Endothelial cell of umbilical vein (primary cell): ENCODE data around the gene VAV2. TPM values are rescaled to one million over a fixed set of nuclear protein-coding genes. Genes with fewer than 3 reads are reported as not detected.

Source experiments
- BruUV-seq: library from RNA; stranded (reverse); fragments of 400-500 nt; replicated peaks from 2 replicates; lab custom pipeline; 2021; lab: Mats Ljungman, UMichigan
- CTCF ChIA-PET: fragments of 300-600, 350-600 bp; sonication (Branson Sonifier 250); formaldehyde crosslinking; loops from one replicate; lab custom pipeline; 2021; ENCODE audit warnings: antibody characterized with exemption, inconsistent platforms; lab: Charles Lee
- POLR2A ChIA-PET: fragments of 300-600, 350-600 bp; sonication (Branson Sonifier 250); formaldehyde crosslinking; loops from one replicate; lab custom pipeline; 2021; ENCODE audit warnings: antibody characterized with exemption, inconsistent platforms; lab: Charles Lee
- DNase-seq: peaks from one replicate; pipeline ENCODE4 v3.0.0-alpha.2; 2011; ENCODE audit warnings: low read depth, low spot score
- FAIRE-seq: peaks from 2 replicates; lab custom pipeline; 2011; peaks lifted over from hg19 to GRCh38; lab: Jason Lieb, UNC
- H2AFZ ChIP-seq: 2 replicates; pipeline ENCODE4 v1.6.0; 2012; ENCODE audit warnings: low read depth, low read length, control low read depth, inconsistent platforms
- H3K27ac ChIP-seq: 2 replicates; pipeline ENCODE4 v1.5.1; 2011; ENCODE audit warnings: low read depth, mild to moderate bottlenecking, control low read depth, low read length, moderate library complexity; ENCODE audit not compliant: insufficient read depth
- H3K27me3 ChIP-seq, 2 experiments: 2 replicates each; pipeline versions ENCODE4 v1.6.0 to v1.6.1; 2011; ENCODE audit warnings: low read length in 2 of 2, mixed read lengths in 1 of 2; ENCODE audit not compliant: control insufficient read depth in 2 of 2, insufficient read depth in 2 of 2
- H3K36me3 ChIP-seq, 2 experiments: 2 replicates in 1 of 2; 3 replicates in 1 of 2; pipeline ENCODE4 v1.5.1; 2011; ENCODE audit warnings: low read length in 2 of 2, mild to moderate bottlenecking in 1 of 2, moderate library complexity in 1 of 2; ENCODE audit not compliant: control insufficient read depth in 2 of 2, insufficient read depth in 2 of 2; ENCODE audit errors: extremely low read depth in 1 of 2
- H3K4me1 ChIP-seq: 3 replicates; pipeline ENCODE4 v1.5.1; 2011; ENCODE audit warnings: mild to moderate bottlenecking, low read length; ENCODE audit not compliant: control insufficient read depth, insufficient read depth; ENCODE audit errors: extremely low read depth
- H3K4me2 ChIP-seq: 2 replicates; pipeline ENCODE4 v1.6.1; 2011; ENCODE audit warnings: low read length, control low read depth, mixed read lengths; ENCODE audit not compliant: insufficient read depth
- H3K4me3 ChIP-seq, 3 experiments: fragments of 200-600 bp in 1 of 3; sonication (generic), shearing (Covaris generic) in 1 of 3; replicated peaks in 1 of 3; 2 replicates each; pipeline ENCODE4 v1.5.1; 2011 to 2016; ENCODE audit warnings: control low read depth in 3 of 3, low read length in 3 of 3, mild to moderate bottlenecking in 2 of 3, inconsistent platforms in 1 of 3, low read depth in 1 of 3, moderate library complexity in 1 of 3; ENCODE audit not compliant: insufficient read depth in 1 of 3
- H3K79me2 ChIP-seq: 2 replicates; pipeline ENCODE4 v1.6.0; 2012; ENCODE audit warnings: low read length, inconsistent platforms; ENCODE audit not compliant: control insufficient read depth, insufficient read depth
- H3K9ac ChIP-seq: replicated peaks from 2 replicates; pipeline ENCODE3; 2011; ENCODE audit warnings: low read length, control low read depth; ENCODE audit not compliant: insufficient read depth; ENCODE audit errors: extremely low read depth
- H3K9me1 ChIP-seq: replicated peaks from 3 replicates; pipeline ENCODE4 v1.6.0; 2011; ENCODE audit warnings: mild to moderate bottlenecking, low read length; ENCODE audit not compliant: control insufficient read depth, insufficient read depth; ENCODE audit errors: extremely low read depth
- H3K9me3 ChIP-seq: replicated peaks from 2 replicates; pipeline ENCODE4 v1.5.1; 2012; ENCODE audit warnings: low read length, inconsistent platforms; ENCODE audit not compliant: control insufficient read depth, insufficient read depth
- H4K20me1 ChIP-seq: replicated peaks from 2 replicates; pipeline ENCODE3; 2011; ENCODE audit warnings: mild to moderate bottlenecking, low read length; ENCODE audit not compliant: control insufficient read depth, insufficient read depth; ENCODE audit errors: extremely low read depth
- CTCF ChIP-seq, 2 donors: IDR thresholded peaks; 1 replicate in 1 of 2; 2 replicates in 1 of 2; pipeline ENCODE4 v1.5.1; 2011; ENCODE audit warnings: low read length in 2 of 2, mild to moderate bottlenecking in 2 of 2, moderate library complexity in 2 of 2, control low read depth in 1 of 2, inconsistent platforms in 1 of 2, low read depth in 1 of 2; ENCODE audit not compliant: insufficient read depth in 1 of 2; ENCODE audit errors: extremely low read depth in 1 of 2
- EZH2 ChIP-seq: IDR thresholded peaks from 2 replicates; pipeline ENCODE4 v1.6.1; 2012; ENCODE audit warnings: borderline replicate concordance, low read depth, mild to moderate bottlenecking, moderate library complexity, low read length, inconsistent platforms; ENCODE audit not compliant: severe bottlenecking
- FOS ChIP-seq: IDR thresholded peaks from 2 replicates; pipeline ENCODE4 v1.6.1; 2011; ENCODE audit warnings: mild to moderate bottlenecking, low read length, moderate library complexity, borderline replicate concordance; ENCODE audit not compliant: insufficient read depth
- GATA2 ChIP-seq: IDR thresholded peaks from 2 replicates; pipeline ENCODE4 v1.7.0; 2011; ENCODE audit warnings: low read depth, mild to moderate bottlenecking, moderate library complexity, mixed read lengths, low read length; ENCODE audit not compliant: insufficient read length, insufficient read depth
- JUN ChIP-seq: IDR thresholded peaks from 2 replicates; pipeline ENCODE4 v1.6.1; 2011; ENCODE audit warnings: borderline replicate concordance, low read depth; ENCODE audit not compliant: insufficient read length, insufficient read depth
- MAX ChIP-seq: IDR thresholded peaks from 2 replicates; pipeline ENCODE4 v1.6.1; 2011; ENCODE audit not compliant: insufficient read depth, insufficient read length
- MYC ChIP-seq: IDR thresholded peaks from one replicate; pipeline ENCODE4 v1.6.1; 2011; ENCODE audit warnings: mild to moderate bottlenecking, low read depth, low read length
- POLR2A ChIP-seq: IDR thresholded peaks from 2 replicates; pipeline ENCODE4 v1.6.1; 2012; ENCODE audit warnings: low read depth, mild to moderate bottlenecking, control low read depth, low read length
- POLR2AphosphoS5 ChIP-seq: IDR thresholded peaks from 2 replicates; pipeline ENCODE4 v1.6.1; 2012; ENCODE audit warnings: low read depth, mild to moderate bottlenecking, control low read depth, low read length, moderate library complexity; ENCODE audit not compliant: insufficient read depth
- dilution Hi-C: fragments of 300-500 bp; cut with MboI; formaldehyde crosslinking; loops from one replicate; pipeline ENCODE4 v1.15.0; 2019; ENCODE audit warnings: low sequenced_read_pairs; ENCODE audit not compliant: extremely low pct_ligation_motif_present
- intact Hi-C: fragments of 100-400 bp; cut with micrococcal nuclease; formaldehyde crosslinking; loops from one replicate; pipeline ENCODE4 v1.10.0; 2022
- polyA plus RNA-seq, 4 experiments: library from polyadenylated mRNA; depleted of rRNA in 3 of 4; stranded (reverse) in 3 of 4; unstranded in 1 of 4; fragments of >200 nt; gene quantifications; 2 replicates each; pipeline versions ENCODE4 v1.2.1 to v1.2.3, GENCODE V29; 2011 to 2012; ENCODE audit warnings: missing spikeins in 1 of 4
- total RNA-seq: library from RNA; stranded (reverse); gene quantifications from 2 replicates; pipeline ENCODE4 v1.2.3, GENCODE V29; 2021

The VAV2 gene
- total and polyA plus RNA-seq, 2 donors (not counting 3 experiments of a cell fraction or from before 2014, with no cell fraction given) = 10.6 to 30.6 TPM

- Histone ChIP-seq H3K79me2 (peaks cover 4% of the 10 kb centered on the region), H3K27ac (no peak overlapping the region), H3K9ac (no peak overlapping the region), H3K27me3 (no peaks in the 10 kb centered on the region), H3K9me1 (no peaks in the 10 kb centered on the region), H4K20me1 (no peaks in the 10 kb centered on the region), H3K9me3 (no peaks in the 10 kb centered on the region), H3K4me1 (no peaks in the 10 kb centered on the region), H3K36me3 (peaks cover 0 to 3% of the 10 kb centered on the region in 2 experiments), H2AFZ (no peak overlapping the region), H3K4me2 (no peak overlapping the region), H3K4me3 (no peak overlapping the region)
- POLR2A ChIA-PET = no interaction called here
- intact Hi-C loops (no loop called here), dilution Hi-C loops (no loop called here)
- no TSS peak for BruUV-seq
- DNase-seq (no peak), FAIRE-seq (no peak)
- CTCF ChIA-PET = interaction anchor here (1.1 kb wide), 1 partner anchor 80 kb away, joined by 3 read pairs; no protein-coding TSS in a partner anchor
- TF ChIP-seq POLR2AphosphoS5 (no peak), FOS (no peak), EZH2 (no peak), POLR2A (no peak), GATA2 (no peak), JUN (no peak), CTCF (IDR thresholded peaks at IDR 0.05; ENCODE audit: extremely low read depth in 1 of 2, insufficient read depth in 1 of 2, low read depth in 1 of 2, low read length in 2 of 2) (no peak), MAX (no peak), MYC (no peak)
Measured at GRCh38 chr9:133862585-133863256, 129.4 kb downstream of the VAV2 start.
